GM12878 (cell line): Measurements from ENCODE around the gene ST6GAL2. TPM values are rescaled to one million over a fixed set of nuclear protein-coding genes. Genes with fewer than 3 reads are reported as not detected.

Experiments used
- ATAC-seq: fragments of 200-7000 bp; cut with Tn5 transposase; 3 replicates; pipeline ENCODE4 v1.9.1; 2020; ENCODE audit warnings: mild to moderate bottlenecking, moderate library complexity
- BruUV-seq: library from RNA; stranded (reverse); fragments of 400-500 nt; replicated peaks from 2 replicates; lab custom pipeline; 2021; lab: Mats Ljungman, UMichigan
- CTCF ChIA-PET: fragments of 300-600 bp; sonication (Branson Sonifier 250); formaldehyde crosslinking; extraction: SDS; loops from one replicate; lab custom pipeline; 2021; ENCODE audit warnings: inconsistent platforms; lab: Yijun Ruan, JAX
- POLR2A ChIA-PET: fragments of 350-600 bp; formaldehyde crosslinking; extraction: SDS; loops from one replicate; lab custom pipeline; 2021; ENCODE audit warnings: inconsistent platforms; lab: Charles Lee
- RAD21 ChIA-PET: fragments of 300-600 bp; sonication (Branson Sonifier 250); formaldehyde crosslinking; loops from one replicate; lab custom pipeline; 2023; ENCODE audit warnings: antibody characterized with exemption; ENCODE audit not compliant: unreplicated experiment; lab: Charles Lee
- SMC1A ChIA-PET: fragments of 300-600 bp; sonication (Branson Sonifier 250); formaldehyde crosslinking; loops from one replicate; lab custom pipeline; 2023; ENCODE audit not compliant: unreplicated experiment, uncharacterized antibody; lab: Charles Lee
- DNase-seq: peaks from one replicate; pipeline ENCODE4 v3.0.0-alpha.2; 2011; ENCODE audit warnings: low read depth, low spot score
- FAIRE-seq: peaks from 3 replicates; lab custom pipeline; 2011; peaks lifted over from hg19 to GRCh38; lab: Jason Lieb, UNC
- H2AFZ ChIP-seq: 2 replicates; pipeline ENCODE4 v1.6.0; 2011; ENCODE audit warnings: low read depth, low read length, control low read depth; ENCODE audit not compliant: control insufficient read depth
- H3K27ac ChIP-seq: 2 replicates; pipeline ENCODE4 v1.5.1; 2011; ENCODE audit warnings: control low read depth; ENCODE audit not compliant: control insufficient read depth, insufficient read depth
- H3K27me3 ChIP-seq, 2 experiments: replicated peaks in 1 of 2; 2 replicates each; pipeline versions ENCODE4 v1.6.0 to v1.6.1; 2011; ENCODE audit warnings: low read length in 1 of 2; ENCODE audit not compliant: control insufficient read depth in 2 of 2, insufficient read depth in 2 of 2
- H3K36me3 ChIP-seq, 2 experiments: 2 replicates each; pipeline ENCODE4 v1.5.1; 2011; ENCODE audit warnings: low read length in 1 of 2; ENCODE audit not compliant: control insufficient read depth in 2 of 2, insufficient read depth in 2 of 2
- H3K4me1 ChIP-seq: 2 replicates; pipeline ENCODE4 v1.6.1; 2011; ENCODE audit warnings: mild to moderate bottlenecking, low read length, moderate library complexity, mixed read lengths; ENCODE audit not compliant: control insufficient read depth, insufficient read depth
- H3K4me2 ChIP-seq: 2 replicates; pipeline ENCODE4 v1.6.0; 2011; ENCODE audit warnings: control low read depth; ENCODE audit not compliant: control insufficient read depth, insufficient read depth
- H3K4me3 ChIP-seq: fragments of 200-600 bp; sonication (generic); 2 replicates; pipeline ENCODE4 v1.5.1; 2016
- H3K79me2 ChIP-seq: 2 replicates; pipeline ENCODE4 v1.6.0; 2011; ENCODE audit warnings: low read length; ENCODE audit not compliant: control insufficient read depth, insufficient read depth
- H3K9ac ChIP-seq: 2 replicates; pipeline ENCODE4 v1.8.0; 2011; ENCODE audit warnings: low read length, control low read depth, mixed read lengths; ENCODE audit not compliant: control insufficient read depth, insufficient read depth
- H3K9me3 ChIP-seq: replicated peaks from 3 replicates; pipeline ENCODE4 v1.5.1; 2011; ENCODE audit warnings: mild to moderate bottlenecking, low read length; ENCODE audit not compliant: control insufficient read depth, insufficient read depth
- H4K20me1 ChIP-seq: 2 replicates; pipeline ENCODE4 v1.6.0; 2011; ENCODE audit not compliant: control insufficient read depth, insufficient read depth
- ATF7 ChIP-seq: fragments of 450-650 bp; IDR thresholded peaks from 2 replicates; pipeline ENCODE4 v1.6.1; 2016; ENCODE audit warnings: low read depth, mild to moderate bottlenecking
- CBFB ChIP-seq: IDR thresholded peaks from 2 replicates; pipeline ENCODE4 v1.6.1; 2016; ENCODE audit warnings: antibody characterized with exemption, low read depth
- ETV6 ChIP-seq, 2 experiments: fragments of 450-650 bp in 1 of 2; IDR thresholded peaks in 1 of 2; conservative IDR thresholded peaks in 1 of 2; 2 replicates each; pipeline ENCODE4 v1.6.1; 2014; ENCODE audit warnings: antibody characterized with exemption in 1 of 2, borderline replicate concordance in 1 of 2, low read depth in 1 of 2, mild to moderate bottlenecking in 1 of 2, moderate library complexity in 1 of 2
- FOXM1 ChIP-seq: IDR thresholded peaks from 2 replicates; pipeline ENCODE4 v1.6.1; 2012; ENCODE audit warnings: low read depth, mild to moderate bottlenecking, inconsistent platforms, low read length, moderate library complexity
- GABPA ChIP-seq: IDR thresholded peaks from 2 replicates; pipeline ENCODE4 v1.6.1; 2014; ENCODE audit warnings: antibody characterized with exemption, low read depth, mild to moderate bottlenecking, inconsistent platforms
- KLF5 ChIP-seq: fragments of 450-650 bp; IDR thresholded peaks from 2 replicates; pipeline ENCODE4 v1.6.1; 2014; ENCODE audit warnings: mild to moderate bottlenecking; ENCODE audit not compliant: partially characterized antibody
- LARP7 ChIP-seq: fragments of 450-650 bp; IDR thresholded peaks from 2 replicates; pipeline ENCODE4 v1.6.1; 2017; ENCODE audit warnings: mild to moderate bottlenecking
- MEF2A ChIP-seq: IDR thresholded peaks from 2 replicates; pipeline ENCODE4 v1.6.1; 2011; ENCODE audit warnings: low read depth, mild to moderate bottlenecking, low read length, moderate library complexity; ENCODE audit not compliant: insufficient read depth
- MYB ChIP-seq: fragments of 150-350 bp; IDR thresholded peaks from 2 replicates; pipeline ENCODE4 v1.6.1; 2014; ENCODE audit warnings: mild to moderate bottlenecking, low read depth, low read length, borderline replicate concordance
- MYC ChIP-seq: IDR thresholded peaks from 2 replicates; pipeline ENCODE4 v1.6.1; 2011; ENCODE audit warnings: mild to moderate bottlenecking, low read length, moderate library complexity, inconsistent platforms; ENCODE audit not compliant: insufficient read depth, insufficient replicate concordance, insufficient read length, severe bottlenecking
- NFIC ChIP-seq: IDR thresholded peaks from 2 replicates; pipeline ENCODE4 v1.6.1; 2012; ENCODE audit warnings: low read depth, mild to moderate bottlenecking, inconsistent platforms, low read length, moderate library complexity
- NR2C1 ChIP-seq: fragments of 450-650 bp; IDR thresholded peaks from 2 replicates; pipeline ENCODE4 v1.6.1; 2017; ENCODE audit warnings: antibody characterized with exemption, mild to moderate bottlenecking, moderate library complexity
- POLR2AphosphoS2 ChIP-seq: IDR thresholded peaks from 2 replicates; pipeline ENCODE4 v1.6.1; 2011; ENCODE audit warnings: low read depth, mild to moderate bottlenecking, low read length, improper control_type of control experiment, moderate library complexity
- RB1 ChIP-seq: fragments of 450-650 bp; formaldehyde crosslinking; IDR thresholded peaks from 2 replicates; pipeline ENCODE4 v1.6.1; 2017; ENCODE audit warnings: mild to moderate bottlenecking, borderline replicate concordance
- RUNX3 ChIP-seq: IDR thresholded peaks from 2 replicates; pipeline ENCODE4 v1.6.1; 2012; ENCODE audit warnings: low read length, inconsistent platforms
- SIN3A ChIP-seq: IDR thresholded peaks from 2 replicates; pipeline ENCODE4 v1.6.1; 2012; ENCODE audit warnings: low read depth, low read length, improper control_type of control experiment
- SRF ChIP-seq, 2 experiments: IDR thresholded peaks; 2 replicates each; pipeline ENCODE4 v1.6.1; 2011; ENCODE audit warnings: low read depth in 2 of 2, low read length in 2 of 2, mild to moderate bottlenecking in 1 of 2, moderate library complexity in 1 of 2
- ZNF384 ChIP-seq: IDR thresholded peaks from 2 replicates; pipeline ENCODE4 v1.6.1; 2012; ENCODE audit warnings: low read depth, mild to moderate bottlenecking, low read length, improper control_type of control experiment, borderline replicate concordance
- ZSCAN29 ChIP-seq: fragments of 450-650 bp; IDR thresholded peaks from 2 replicates; pipeline ENCODE4 v1.6.1; 2017; ENCODE audit warnings: mild to moderate bottlenecking, moderate library complexity
- WGBS: methylation state at CpG from one replicate; pipeline ENCODE4 v1.1.6; 2016; ENCODE audit warnings: low lambda C conversion rate; ENCODE audit not compliant: insufficient replicate concordance, insufficient coverage; ENCODE audit errors: missing lambda C conversion rate; 5-methylcytosine and 5-hydroxymethylcytosine counted together
- in situ Hi-C: fragments of 300-500 bp; cut with MboI; formaldehyde crosslinking; loops from 9 replicates; pipeline ENCODE4 v1.14.3; 2018; ENCODE audit warnings: mixed read lengths
- intact Hi-C: fragments of 100-400 bp; cut with micrococcal nuclease; formaldehyde crosslinking; loops from one replicate; pipeline ENCODE4 v1.14.2; 2022; ENCODE audit not compliant: unreplicated experiment
- polyA plus RNA-seq, 11 experiments: library from polyadenylated mRNA; depleted of rRNA in 4 of 11; unstranded in 6 of 11; stranded (reverse) in 5 of 11; fragments of >200 nt; fragmentation: Nextera tagmentation in 4 of 11; fragmentation: Illumina TruSeq in 1 of 11; extraction: Ambion mirVana in 4 of 11; extraction: Trizol in 1 of 11; gene quantifications; 1 replicate in 1 of 11; 2 replicates in 10 of 11; pipeline versions ENCODE4 v1.2.1 to v1.2.3, GENCODE V29; 2011 to 2016; ENCODE audit warnings: inconsistent platforms in 2 of 11, missing spikeins in 2 of 11, low read depth in 1 of 11
- total RNA-seq, 4 experiments: library from RNA; depleted of rRNA in 3 of 4; stranded (reverse); fragments of >200 nt in 3 of 4; fragmentation: Illumina TruSeq in 1 of 4; extraction: Trizol in 1 of 4; gene quantifications; 2 replicates each; pipeline versions ENCODE4 v1.2.1 to v1.2.3, GENCODE V29; 2013 to 2021

The ST6GAL2 gene
- total and polyA plus RNA-seq, 10 of the 15 experiments (the other 5 are each of a cell fraction or from before 2014, with no cell fraction given): not detected

- 12% methylated on average over 3 of the region's 3 CpGs for WGBS
- Histone ChIP-seq H3K79me2 (no peaks in the 10 kb centered on the region), H4K20me1 (no peaks in the 10 kb centered on the region), H3K4me1 (no peaks in the 10 kb centered on the region), H3K27ac (no peak overlapping the region), H3K27me3 (no peaks in the 10 kb centered on the region), H3K4me3 (no peak overlapping the region), H2AFZ (no peak overlapping the region), H3K4me2 (no peak overlapping the region), H3K9me3 (no peaks in the 10 kb centered on the region), H3K36me3 (no peaks in the 10 kb centered on the region), H3K9ac (no peak overlapping the region)
- ChIA-PET RAD21 (no interaction called here), CTCF (no interaction called here), POLR2A (no interaction called here), SMC1A (interaction anchor here (0.8 kb wide), 1 partner anchor 154 kb away, joined by 3 read pairs; no protein-coding TSS in a partner anchor)
- intact Hi-C loops: no loop called here
- DNase-seq (no peak), ATAC-seq (no peak), FAIRE-seq (no peak)
- TF ChIP-seq NFIC (no peak), POLR2AphosphoS2 (no peak), ETV6 (conservative IDR thresholded peaks at IDR 0.05 in 1 of 2, IDR thresholded peaks at IDR 0.05 in 1 of 2; ENCODE audit: borderline replicate concordance in 1 of 2, low read depth in 1 of 2) (no peak), SIN3A (no peak), KLF5 (no peak), FOXM1 (no peak), ATF7 (no peak), MYB (no peak), MYC (no peak), NR2C1 (no peak), RB1 (no peak), SRF (IDR thresholded peaks at IDR 0.05; ENCODE audit: low read depth in 2 of 2, low read length in 2 of 2) (no peak), LARP7 (no peak), CBFB (no peak), ZNF384 (no peak), RUNX3 (no peak), ZSCAN29 (no peak), GABPA (no peak), MEF2A (no peak)
- no TSS peak for BruUV-seq
- in situ Hi-C loops: no loop called here
Observed at GRCh38 chr2:106866641-106867040, 19.3 kb downstream of the ST6GAL2 start.
